Esophagus squamous epithelium (tissue), 4 donors: ENCODE results near the gene NAV2.

Experiments used
- POLR2A ChIP-seq, 4 donors: fragments of 450-650 bp; IDR thresholded peaks; one replicate each; pipeline ENCODE4 v1.6.1; 2017; ENCODE audit warnings: antibody characterized with exemption in 4 of 4, mild to moderate bottlenecking in 4 of 4, moderate library complexity in 3 of 4
- TF ChIP-seq, protein P1 (sequence below), 6 experiments: fragments of 450-650 bp in 4 of 6; fragments of 200-600 bp in 2 of 6; sonication (generic) in 2 of 6; IDR thresholded peaks; one replicate each; pipeline ENCODE4 v1.5.1; 2016 to 2019; ENCODE audit warnings: antibody characterized with exemption in 6 of 6, mild to moderate bottlenecking in 4 of 6, moderate library complexity in 4 of 6

DNA sequence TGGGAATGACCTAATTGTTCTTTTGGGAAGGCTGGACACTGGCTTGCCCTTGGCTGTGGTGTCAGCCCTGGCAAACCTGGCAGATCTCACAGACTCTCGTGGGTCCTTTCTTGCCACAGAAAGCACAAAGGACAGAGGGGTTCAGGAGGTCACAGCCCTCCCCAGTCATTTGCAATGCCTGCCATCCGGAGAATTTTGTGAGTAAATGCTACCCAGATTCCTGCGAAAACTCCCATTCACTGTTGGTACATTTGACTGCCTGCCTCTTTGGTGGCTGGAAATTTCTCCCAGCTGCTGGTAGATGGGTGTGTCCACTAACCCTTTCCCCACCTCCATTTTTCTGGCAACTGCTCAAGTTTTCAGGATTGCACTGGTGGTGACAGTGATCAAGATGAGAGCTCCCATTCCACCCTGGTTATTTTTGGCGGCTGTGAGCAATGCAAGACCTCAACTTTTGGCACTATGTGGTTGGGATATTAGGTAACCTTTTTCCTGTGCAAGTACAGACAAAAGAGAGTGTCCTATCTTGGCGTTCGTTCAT, 155.7 kb downstream of the NAV2 start:
- TF ChIP-seq, protein P1, sequence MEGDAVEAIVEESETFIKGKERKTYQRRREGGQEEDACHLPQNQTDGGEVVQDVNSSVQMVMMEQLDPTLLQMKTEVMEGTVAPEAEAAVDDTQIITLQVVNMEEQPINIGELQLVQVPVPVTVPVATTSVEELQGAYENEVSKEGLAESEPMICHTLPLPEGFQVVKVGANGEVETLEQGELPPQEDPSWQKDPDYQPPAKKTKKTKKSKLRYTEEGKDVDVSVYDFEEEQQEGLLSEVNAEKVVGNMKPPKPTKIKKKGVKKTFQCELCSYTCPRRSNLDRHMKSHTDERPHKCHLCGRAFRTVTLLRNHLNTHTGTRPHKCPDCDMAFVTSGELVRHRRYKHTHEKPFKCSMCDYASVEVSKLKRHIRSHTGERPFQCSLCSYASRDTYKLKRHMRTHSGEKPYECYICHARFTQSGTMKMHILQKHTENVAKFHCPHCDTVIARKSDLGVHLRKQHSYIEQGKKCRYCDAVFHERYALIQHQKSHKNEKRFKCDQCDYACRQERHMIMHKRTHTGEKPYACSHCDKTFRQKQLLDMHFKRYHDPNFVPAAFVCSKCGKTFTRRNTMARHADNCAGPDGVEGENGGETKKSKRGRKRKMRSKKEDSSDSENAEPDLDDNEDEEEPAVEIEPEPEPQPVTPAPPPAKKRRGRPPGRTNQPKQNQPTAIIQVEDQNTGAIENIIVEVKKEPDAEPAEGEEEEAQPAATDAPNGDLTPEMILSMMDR (IDR thresholded peaks at IDR 0.05), result no peak
- TF ChIP-seq POLR2A (IDR thresholded peaks at IDR 0.05), result no peak
